HG03108 (cell line): Measurements from ENCODE around the gene ITGAD.
"Not testable (repeated sequence)": the region's sequence is repeated elsewhere in the genome, so short reads cannot be mapped to it uniquely, and the experiment has no call there.

Source experiments
- ATAC-seq: cut with Tn5 transposase; IDR thresholded peaks from one replicate; pipeline ENCODE4 v1.9.1; 2021; ENCODE audit warnings: moderate library complexity; ENCODE audit not compliant: unreplicated experiment

The ITGAD gene

DNA sequence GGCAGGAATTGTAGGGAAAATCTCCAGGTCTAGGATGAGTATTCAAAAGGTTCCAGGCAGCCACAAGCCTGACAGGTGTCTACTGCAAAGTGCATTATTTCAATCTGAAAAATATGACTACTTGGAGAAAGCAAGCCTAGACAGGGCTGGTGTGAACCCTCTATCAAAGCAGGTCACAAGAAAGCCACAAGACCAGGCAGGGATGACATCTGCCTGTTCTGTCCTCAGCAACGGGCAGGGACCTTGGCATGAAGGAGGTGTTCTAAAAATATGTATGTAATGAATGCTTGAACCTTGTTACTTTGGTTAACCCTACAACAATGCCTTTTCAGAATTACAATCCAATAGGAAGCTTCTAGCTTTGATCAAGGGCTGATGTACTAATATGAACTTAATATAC is 36.2 kb downstream of the ITGAD start:
- ATAC-seq = no peak

DNA sequence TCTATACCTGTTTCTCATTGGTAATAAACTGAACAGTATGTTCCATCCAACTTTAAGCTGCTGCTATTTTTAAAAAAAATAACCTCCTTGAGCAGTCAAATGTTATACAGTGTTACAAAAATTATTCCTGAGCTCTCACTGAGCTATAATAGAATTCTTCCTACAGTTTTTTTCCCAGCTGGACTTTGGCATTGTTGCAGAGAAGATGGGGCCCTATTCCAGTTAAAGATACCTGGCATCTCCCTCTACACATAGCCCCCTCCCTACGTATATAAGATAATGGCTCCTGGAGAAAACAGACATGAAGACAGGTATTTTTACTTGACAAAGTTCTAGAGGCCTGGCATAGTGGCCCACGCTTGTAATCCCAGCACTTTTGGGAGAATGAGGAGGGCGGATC is 36.7 kb downstream of the ITGAD start:
- no peak for ATAC-seq

DNA sequence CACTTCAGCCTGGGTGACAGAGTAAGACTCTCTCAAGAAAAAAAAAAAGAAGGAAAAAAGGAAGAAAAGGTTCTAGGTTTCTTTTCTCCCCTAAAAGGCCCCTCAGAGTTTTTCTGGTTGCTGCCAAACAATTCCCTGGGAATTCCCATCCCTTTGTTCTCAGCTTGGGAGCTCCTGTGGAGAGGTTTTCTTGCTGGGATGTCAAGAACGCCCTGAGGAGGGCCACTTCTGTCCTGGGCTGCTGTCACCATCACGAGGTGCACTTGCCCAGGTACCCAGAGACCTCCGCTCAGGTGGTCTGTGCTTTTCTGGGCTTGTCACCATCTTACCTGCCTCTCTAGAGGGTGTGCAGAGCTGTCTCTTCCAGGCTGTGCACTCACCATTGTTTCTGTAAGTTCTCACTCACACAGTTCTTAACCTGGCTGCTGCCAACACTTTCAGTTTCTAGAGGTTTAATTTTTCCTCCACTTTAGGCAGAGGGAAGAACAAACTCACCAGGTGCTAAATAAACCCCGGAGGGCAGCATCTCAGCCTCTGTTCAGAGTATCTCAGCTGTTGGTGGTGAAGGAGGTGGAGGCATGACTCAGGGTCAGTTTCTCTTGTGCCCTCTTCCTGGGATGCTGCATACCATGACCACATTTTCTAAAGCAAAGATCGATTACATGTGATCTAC is 37.4 kb downstream of the ITGAD start:
- ATAC-seq = no peak

DNA sequence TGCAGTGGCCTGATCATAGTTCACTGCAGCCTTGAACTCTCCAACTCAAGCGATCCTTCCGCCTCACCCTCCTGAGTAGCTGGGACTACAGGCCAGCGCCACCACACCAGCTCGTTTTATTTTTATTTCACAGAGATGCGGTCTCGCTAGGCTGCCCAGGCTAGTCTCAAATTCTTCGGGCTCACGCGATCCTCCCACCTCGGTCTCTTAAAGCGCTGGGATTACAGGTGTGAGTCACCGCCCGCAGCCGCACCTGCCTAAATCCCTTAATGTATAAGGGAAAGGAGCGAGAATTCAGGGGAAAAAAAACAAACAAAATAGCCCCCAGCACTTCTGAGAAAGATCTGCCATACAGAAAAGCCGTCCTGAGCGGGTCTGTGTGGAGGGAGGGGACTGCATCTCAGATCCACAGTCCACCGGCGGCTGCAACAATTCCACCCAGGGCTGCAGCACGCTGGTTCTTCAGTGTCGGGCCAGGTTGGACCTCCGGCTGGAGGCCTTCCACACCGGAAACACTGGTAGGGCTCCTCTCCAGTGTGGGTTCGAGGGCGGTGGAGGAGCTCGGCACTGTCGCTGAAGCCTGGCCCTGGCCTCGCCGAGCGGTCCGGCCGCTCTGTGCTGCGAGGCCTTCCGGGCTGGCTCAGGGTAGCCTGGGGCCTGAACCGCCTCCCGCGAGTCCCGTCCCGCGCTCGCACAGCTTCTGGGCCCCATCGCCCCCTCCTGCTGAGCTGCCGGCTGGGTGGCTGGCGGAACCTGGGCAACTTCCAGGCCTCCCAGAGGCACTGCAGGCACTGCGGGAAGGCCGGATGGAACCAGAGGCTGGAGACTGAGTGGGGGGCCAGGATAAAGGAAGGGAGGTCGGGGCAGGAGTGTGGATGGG is 42.4 kb downstream of the ITGAD start:
- ATAC-seq = no peak

DNA sequence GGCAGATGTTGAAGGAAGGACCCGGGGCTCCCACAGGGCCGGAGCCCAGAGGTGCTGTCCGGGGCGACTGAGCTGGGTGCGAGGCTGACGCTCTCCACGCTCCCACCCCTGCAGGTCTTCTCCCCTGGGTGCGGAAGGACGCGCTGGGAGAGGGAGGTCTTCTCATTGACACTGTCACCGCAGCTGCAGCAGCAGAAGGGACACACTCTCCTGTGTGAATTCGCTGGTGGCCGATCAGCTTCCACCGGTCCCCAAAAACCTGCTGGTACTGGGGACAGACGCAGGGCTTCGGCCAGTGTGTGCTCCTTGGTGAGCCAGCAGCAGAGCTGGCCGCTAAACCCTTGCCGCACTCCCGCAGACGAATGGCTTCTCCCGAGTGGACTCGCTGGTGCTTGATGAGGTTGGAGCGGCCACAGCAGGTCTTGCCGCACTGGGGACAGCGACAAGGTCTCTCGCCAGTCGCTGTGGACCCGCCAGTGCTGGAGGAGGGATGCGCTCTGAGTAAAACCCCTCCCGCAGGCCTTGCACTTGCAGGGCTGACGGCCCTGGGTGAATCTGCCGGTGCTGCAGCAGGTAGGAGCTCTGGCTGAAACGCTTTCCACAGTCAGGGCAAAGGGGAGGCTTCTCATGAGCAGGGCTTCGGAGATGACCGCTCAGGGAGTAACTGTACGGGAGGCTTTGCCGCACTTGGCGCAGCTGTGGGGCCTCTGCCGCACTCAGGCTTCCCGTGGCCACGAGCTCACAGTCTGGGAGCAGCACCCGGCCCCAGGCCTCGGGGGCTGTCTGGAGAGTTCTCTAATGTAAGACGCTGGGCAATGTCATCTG is 43.3 kb downstream of the ITGAD start:
- ATAC-seq = no peak

GRCh38 chr16:31438414-31438813 is 45.3 kb downstream of the ITGAD start:
- no peak for ATAC-seq

- ATAC-seq = not testable (repeated sequence)
Observed at GRCh38 chr16:31439023-31439422, 45.9 kb downstream of the ITGAD start.

- no peak for ATAC-seq
Observed at GRCh38 chr16:31439519-31439918, 46.4 kb downstream of the ITGAD start.

- ATAC-seq = no peak
Observed at GRCh38 chr16:31440516-31441184, 47.5 kb downstream of the ITGAD start.

- ATAC-seq = no peak
Observed at GRCh38 chr16:31441956-31442355, 48.8 kb downstream of the ITGAD start.

DNA sequence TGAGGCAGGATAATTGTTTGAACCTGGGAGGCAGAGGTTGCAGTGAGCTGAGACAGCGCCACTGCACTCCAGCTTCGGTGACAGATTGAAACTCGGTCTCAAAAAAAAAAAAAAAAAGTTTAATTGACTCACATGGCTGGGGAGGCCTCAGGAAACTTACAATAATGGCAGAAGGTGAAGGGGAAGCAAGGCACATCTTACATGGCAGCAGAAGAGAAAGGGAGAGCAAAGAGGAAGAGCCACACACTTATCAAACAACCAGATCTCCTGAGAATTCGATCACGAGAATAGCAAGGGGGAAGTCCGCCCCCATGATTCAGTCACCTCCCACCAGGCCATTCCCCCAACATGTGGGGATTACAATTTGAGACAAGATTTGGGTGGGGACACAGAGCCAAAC is 52.8 kb downstream of the ITGAD start:
- ATAC-seq = not testable (repeated sequence)

DNA sequence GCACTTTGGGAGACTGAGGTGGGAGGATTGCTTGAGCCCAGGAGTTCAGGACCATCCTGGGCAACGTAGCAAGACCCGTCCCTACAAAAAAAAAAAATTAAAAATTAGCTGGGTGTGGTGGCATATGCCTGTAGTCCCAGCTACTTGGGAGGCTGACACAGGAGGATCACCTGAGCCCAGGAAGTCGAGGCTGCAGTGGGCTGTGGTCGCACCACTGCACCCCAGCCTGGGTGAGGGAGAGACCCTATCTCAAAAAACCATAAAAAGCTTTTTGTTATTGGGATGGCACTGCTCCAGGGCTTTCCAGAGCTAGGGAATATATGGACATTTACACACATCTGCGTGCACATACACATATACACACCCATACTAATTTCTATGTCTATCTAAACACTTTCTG is 58.1 kb downstream of the ITGAD start:
- no peak for ATAC-seq

DNA sequence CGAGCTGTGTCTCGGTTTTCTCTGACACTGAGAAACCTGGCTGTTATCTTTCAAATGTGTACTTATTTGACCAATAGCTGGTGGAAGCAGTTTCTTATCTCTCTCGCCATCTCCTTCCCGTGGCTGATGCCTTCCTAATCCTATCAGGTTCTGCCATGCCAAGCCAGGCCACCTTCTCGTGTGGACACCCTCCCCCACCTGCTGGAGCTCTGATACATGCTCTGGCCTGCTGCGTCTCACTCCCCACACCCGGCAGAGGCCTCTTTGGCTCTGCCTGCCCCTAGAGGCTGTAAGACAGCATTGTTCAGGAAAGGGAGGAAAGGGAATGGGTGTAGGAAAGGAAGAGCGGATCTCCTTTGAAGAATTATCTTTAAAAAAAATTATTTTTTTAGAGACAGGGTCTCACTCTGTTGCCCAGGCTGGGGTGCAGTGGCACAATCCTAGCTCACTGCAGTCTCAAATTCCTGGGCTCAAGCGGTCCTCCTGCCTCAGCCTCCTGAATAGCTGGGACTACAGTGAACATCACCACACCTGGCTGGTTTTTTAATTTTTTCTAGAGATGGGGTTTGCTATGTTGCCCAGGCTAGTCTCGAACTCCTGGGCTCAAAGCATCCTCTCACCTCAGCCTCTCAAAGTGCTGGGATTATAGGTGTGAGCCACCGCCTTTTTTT is 58.7 kb downstream of the ITGAD start:
- ATAC-seq = no peak

- no peak for ATAC-seq
Observed at GRCh38 chr16:31452631-31453106, 59.5 kb downstream of the ITGAD start.

GRCh38 chr16:31453255-31454204 is 60.4 kb downstream of the ITGAD start:
- ATAC-seq = no peak

GRCh38 chr16:31455601-31456314 is 62.6 kb downstream of the ITGAD start:
- no peak for ATAC-seq

DNA sequence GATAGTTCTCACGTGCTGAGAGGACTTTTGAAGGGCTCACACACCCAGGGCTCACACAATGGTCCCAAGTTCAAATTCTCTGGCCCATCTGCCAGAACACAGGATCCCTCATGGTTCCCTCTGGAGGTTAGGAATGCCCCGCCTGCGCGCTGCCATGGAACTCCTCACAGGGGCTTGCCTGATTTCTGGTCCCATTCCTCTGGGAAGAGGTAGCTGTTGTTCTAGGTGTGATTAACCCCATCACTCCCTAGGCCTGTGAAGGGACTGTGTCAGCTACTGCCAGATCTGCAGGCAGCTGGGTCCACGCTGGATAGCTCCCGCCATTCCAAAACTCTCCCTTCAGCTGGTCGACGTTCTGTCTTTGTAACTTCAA is 63.8 kb downstream of the ITGAD start:
- ATAC-seq = no peak

DNA sequence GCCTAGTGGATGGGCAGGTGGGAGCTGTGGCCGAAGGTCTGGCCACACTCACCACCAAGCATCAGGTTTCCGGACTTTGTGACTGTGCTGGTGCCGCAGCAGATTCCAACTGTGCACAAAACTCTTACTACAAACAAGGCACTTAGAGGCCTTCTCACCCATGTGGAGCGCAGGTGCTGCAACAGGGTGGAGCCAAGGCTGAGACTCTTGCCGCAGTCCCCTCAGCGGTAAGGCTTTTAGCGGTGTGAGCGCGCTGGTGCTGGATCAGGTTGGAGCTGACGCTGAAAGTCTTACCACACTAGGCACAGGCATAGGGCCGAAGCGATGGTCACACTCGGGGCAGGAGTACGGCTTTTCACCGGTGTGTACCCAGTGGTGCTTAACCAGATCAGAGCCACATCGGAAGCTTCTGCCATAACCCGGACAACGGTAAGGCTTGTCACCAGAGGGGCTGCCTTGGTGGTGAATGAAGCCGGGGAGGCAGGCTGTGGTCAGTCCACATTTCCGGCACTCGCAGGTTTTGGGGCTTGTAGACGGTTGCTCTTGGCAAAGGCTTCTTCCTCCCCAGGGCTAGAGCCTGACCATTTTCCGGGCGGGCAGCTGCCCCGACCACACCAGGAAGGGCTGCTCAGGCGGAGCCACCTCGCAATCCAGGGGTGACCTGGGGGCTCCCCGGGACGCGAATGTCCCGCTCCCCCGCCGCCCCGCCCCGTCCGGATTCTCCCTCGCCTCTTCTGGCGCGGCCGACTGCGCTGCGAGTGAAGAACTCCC is 65.1 kb downstream of the ITGAD start:
- ATAC-seq = peak; percentile 14
